HepG2 (cell line): Measurements from ENCODE around the gene LHFPL6.

Experiments
- MYC ChIP-seq: sonication (generic); formaldehyde crosslinking; IDR thresholded peaks from 2 replicates; pipeline ENCODE4 v1.9.0; 2021; ENCODE audit warnings: missing genetic modification reagents, borderline replicate concordance
- RNF219 ChIP-seq: sonication (generic); formaldehyde crosslinking; IDR thresholded peaks from 2 replicates; pipeline ENCODE4 v1.5.0; 2020; ENCODE audit warnings: mild to moderate bottlenecking, missing genetic modification reagents
- RXRB ChIP-seq: IDR thresholded peaks from 2 replicates; pipeline ENCODE4 v1.6.1; 2016; ENCODE audit warnings: borderline replicate concordance, missing genetic modification reagents, missing compliant biosample characterization
- SMYD3 ChIP-seq: sonication (generic); formaldehyde crosslinking; IDR thresholded peaks from 2 replicates; pipeline ENCODE4 v1.8.1; 2023; ENCODE audit warnings: mild to moderate bottlenecking, missing genetic modification reagents
- ZMYM3 ChIP-seq: sonication (generic); formaldehyde crosslinking; IDR thresholded peaks from 2 replicates; pipeline ENCODE4 v1.5.1; 2020; ENCODE audit warnings: mild to moderate bottlenecking, missing genetic modification reagents
- ZNF468 ChIP-seq: sonication (generic); formaldehyde crosslinking; IDR thresholded peaks from 2 replicates; pipeline ENCODE4 v1.8.0; 2022; ENCODE audit warnings: mild to moderate bottlenecking, moderate library complexity, missing genetic modification reagents
- TF ChIP-seq, protein P1 (sequence below): sonication (generic); formaldehyde crosslinking; IDR thresholded peaks from 2 replicates; pipeline ENCODE4 v1.5.0; 2020; ENCODE audit warnings: mild to moderate bottlenecking, missing genetic modification reagents, moderate library complexity

GRCh38 chr13:39296193-39296592 is 306.8 kb downstream of the LHFPL6 start:
- TF ChIP-seq, protein P1, sequence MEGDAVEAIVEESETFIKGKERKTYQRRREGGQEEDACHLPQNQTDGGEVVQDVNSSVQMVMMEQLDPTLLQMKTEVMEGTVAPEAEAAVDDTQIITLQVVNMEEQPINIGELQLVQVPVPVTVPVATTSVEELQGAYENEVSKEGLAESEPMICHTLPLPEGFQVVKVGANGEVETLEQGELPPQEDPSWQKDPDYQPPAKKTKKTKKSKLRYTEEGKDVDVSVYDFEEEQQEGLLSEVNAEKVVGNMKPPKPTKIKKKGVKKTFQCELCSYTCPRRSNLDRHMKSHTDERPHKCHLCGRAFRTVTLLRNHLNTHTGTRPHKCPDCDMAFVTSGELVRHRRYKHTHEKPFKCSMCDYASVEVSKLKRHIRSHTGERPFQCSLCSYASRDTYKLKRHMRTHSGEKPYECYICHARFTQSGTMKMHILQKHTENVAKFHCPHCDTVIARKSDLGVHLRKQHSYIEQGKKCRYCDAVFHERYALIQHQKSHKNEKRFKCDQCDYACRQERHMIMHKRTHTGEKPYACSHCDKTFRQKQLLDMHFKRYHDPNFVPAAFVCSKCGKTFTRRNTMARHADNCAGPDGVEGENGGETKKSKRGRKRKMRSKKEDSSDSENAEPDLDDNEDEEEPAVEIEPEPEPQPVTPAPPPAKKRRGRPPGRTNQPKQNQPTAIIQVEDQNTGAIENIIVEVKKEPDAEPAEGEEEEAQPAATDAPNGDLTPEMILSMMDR, result no peak
- TF ChIP-seq MYC (CRISPR knock-in tag), result no peak
- TF ChIP-seq SMYD3 (CRISPR knock-in tag), result no peak
- TF ChIP-seq RXRB (CRISPR knock-in tag), result no peak
- TF ChIP-seq ZNF468 (CRISPR knock-in tag), result no peak
- no peak for TF ChIP-seq ZMYM3
- TF ChIP-seq RNF219, result no peak
